NCI-H1048 (cell line): Measurements from ENCODE around the gene SLF2.

Experiments
- DNase-seq: peaks from one replicate; lab custom pipeline; 2025; lab: John Stamatoyannopoulos, UW

The SLF2 gene

DNA sequence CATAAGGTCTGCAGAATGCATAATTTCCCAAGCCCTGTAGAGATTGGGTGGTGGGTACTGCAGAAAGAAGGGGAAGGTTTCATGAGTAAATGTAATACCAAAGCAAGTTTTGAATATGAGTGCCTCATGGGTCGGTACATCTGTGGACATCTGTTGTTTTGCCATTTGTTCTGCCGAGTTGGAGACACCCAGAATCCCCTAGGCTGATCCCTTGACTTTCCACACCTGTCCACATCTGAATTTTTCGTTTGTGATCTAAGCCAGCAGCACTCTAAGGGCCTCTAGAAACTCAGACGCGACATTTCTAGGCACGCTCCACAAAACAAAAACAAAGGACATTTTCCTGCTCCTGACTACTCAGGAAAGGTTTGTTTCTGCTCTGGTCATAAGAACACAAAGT lies 11.7 kb upstream of the SLF2 start:
- DNase-seq, result no peak

DNA sequence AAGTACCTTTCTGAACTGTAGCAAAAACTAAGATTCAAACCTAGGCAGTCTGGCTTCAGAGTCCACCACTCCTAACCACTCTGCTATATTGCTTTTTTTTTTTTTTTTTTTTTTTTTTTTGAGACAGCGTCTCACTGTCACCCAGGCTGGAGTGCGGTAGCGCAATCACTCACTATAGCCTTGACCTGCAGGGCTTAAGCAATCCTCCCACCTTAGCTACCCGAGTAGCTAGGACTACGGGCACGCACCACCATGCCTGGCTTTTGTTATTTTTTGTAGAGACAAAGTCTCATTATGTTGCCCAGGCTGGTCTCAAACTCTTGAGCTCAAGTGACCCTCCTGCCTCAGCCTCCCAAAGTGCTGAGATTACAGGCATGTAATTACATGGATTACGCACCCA lies 10.1 kb upstream of the SLF2 start:
- DNase-seq, result no peak

DNA sequence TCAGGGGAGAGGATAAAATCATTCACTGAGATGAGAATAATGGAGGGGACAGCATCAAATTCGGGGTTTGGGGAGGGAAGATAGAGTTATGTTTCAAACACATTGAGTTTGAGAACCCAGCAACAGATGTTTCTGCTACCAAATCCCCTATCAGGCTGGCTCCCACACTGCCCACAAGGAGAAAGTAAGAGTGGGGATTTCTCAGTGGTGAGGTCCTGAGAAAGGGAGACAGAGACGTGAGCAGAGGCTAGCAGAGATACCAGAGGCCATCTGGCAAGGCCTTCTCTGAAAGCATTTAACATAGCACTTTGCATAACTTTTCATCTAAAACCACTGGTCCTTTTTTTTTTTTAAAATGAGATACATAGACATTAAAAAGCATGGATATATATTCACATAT lies 7.8 kb upstream of the SLF2 start:
- DNase-seq, result no peak

DNA sequence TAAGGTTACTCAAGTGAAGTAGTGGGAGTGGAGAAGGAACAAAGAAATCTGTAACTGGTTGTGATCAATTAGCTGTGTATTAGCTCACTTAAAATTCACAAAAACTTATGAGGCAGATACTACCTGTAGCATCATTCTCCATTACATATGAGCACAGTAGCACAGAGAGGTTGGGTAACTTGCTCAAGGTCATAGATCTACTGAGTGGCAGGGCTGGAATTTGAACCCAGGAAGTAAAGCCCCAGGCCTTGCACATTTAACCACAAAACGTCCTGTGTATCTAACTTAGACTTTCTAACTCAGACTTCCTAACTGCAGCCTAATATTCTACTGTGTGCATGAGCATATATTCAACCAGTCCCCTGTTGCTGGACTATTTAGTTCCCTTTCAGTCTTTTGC lies 5.6 kb upstream of the SLF2 start:
- no peak for DNase-seq

DNA sequence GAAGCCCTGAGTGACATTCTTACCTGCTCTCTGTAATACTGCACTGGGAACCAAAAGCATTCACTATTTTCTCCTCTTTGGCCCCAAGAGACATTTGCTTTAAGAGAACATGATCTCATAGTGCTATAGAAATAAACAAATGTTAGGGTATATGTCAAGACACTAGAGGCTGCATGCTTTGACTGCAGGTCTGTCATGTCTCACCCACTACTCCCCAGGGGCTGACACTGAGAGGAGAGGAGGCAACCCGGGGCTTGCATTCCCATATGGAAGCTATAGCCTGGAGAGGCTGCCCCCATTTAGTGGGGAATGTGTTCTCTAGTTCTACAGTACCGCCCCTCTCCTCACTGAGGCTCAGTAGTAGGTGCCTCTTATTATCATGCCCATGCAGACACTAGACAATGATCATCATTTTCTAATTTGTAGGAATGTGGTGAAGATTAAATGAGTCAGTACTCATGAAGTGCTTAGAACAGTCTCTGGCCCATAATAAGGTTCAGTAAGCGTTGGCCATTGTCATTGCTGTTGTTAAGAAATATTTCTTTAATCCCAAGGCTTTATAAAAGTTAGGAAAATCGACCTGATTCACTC lies 4.9 kb upstream of the SLF2 start:
- DNase-seq, result no peak

DNA sequence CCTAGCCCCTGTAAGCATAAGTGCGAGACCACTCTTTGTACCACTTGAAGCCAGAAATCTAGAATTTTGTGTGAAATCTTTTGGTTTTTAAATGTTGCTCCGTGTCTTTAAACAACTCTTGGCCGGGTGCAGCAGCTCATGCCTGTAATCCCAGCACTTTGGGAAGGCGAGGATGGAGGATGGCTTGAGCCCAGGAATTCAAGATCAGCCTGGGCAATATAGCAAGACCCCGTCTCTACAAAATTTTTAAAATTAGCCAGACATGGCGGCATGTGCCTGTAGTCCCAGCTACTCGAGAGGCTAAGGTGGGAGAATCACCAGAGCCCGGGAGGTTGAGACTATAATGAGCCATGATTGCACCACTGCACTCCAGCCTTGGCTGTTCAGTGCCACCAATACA lies 4.4 kb upstream of the SLF2 start:
- DNase-seq, result no peak

DNA sequence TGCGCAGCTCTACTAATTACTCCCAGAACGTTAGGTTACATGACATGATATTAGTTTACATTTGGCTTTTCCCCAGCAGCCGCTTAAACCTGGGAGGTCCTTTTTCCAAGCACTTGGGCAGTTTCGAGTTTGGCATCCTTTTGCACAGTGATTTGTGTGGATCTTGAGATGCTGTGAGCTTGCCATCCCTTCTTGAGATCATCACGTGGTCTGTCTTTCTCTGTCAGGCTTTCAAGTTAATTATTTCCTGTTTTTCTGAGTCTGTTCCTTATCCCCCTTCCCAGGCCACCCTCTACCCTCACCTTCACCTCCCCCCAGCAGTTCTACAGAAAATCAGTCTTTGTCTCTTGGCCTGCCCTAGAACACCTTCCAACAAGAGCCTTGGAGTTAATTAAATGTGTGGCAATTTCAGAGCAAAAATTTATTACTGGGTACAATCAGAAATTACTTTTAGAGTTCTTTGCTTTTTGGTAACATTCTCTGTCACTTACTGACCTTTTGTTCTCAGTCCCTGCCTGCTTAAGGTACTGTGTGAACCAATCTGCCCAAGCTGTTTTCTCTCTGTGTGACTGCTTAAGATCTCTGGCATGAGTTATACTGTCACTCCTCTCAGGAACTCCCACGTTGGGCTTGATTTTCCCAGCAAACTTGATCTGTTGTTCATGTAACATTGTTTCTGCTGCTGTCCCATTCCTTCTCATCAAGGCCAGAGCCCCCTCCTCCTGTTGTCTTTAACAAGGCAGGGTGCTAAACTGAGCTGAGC lies 3.1 kb upstream of the SLF2 start:
- DNase-seq, result no peak

DNA sequence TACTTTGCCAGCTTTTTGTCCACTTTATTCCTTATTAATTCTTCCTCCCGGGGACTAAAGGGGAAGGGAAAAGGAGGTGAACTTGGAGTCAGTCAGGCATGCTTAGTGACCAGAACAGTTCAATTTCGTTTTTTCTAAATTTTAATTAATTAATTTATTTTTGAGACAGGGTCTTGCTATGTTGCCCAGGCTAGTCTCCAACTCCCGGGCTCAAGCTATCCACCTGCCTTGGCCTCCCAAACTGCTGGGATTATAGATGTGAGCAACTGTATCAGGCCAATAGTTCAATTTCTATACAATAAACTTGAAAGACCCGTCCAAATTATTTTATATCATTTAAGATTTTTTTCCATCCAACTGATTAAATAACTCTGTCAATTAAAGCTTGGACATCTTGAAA lies 1.3 kb upstream of the SLF2 start:
- DNase-seq, result no peak

DNA sequence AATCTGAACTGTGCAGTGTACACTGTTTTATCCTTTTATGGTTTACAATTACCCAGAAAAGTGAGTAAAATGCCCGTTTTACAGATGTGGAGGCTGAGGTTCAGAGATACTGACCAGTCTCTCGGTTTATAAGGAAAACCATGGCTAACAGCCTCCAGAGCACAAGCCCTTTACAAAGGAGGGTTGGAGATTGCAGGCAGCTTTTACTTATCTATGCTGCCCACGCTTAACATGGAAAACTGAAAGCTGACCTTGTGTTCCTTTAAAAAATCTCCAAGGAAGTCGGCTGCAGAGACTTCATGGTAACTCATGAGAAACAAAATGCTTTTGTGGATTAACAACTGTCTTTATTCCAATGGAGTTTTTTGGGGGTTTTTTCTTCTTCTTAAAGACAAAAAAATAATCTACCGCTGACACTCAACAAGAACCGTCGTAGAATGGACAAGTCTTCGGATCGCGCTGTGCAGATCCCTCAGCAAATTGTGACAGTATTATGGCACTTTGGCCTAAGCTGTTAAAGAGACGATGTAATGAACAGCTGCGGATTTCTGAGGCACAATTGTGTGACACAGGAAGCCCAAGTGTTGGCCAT lies 654 bp upstream of the SLF2 start:
- no peak for DNase-seq

DNA sequence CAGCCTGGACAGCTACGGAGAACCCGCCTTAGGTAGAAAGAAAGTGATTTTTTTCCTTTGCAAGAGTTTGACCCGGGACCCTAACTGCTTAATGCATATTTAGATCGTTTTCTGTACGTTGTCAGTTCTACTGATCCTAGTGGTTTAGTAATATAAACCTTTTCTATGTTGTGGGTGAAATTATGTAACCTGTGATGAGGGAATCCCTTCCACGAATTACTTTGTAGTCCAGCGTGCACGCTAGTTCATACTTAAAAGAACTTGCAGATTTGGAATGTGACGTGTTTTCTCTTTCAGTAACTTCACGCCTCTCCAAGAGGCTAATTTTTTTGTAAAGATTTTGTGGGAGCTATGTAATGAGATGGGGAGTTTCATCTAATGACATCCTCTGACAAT lies 705 bp downstream of the SLF2 start:
- DNase-seq, result no peak

DNA sequence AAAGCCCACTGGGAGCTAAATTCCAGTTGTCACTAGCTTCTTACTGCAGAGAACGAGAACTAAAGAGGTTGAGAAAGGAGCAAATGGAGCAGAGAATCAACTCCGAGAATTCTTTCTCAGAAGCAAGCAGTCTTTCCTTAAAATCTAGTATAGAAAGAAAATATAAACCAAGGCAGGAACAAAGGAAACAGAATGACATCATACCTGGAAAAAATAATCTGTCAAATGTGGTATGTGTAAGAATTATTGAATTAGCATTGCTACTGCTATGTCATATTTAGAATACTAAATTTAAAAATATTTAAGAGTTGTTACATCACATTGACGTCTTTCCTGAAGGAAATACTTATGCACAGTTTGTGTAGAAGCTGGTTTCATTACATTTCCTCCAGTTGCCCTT lies 4.3 kb downstream of the SLF2 start:
- no peak for DNase-seq

DNA sequence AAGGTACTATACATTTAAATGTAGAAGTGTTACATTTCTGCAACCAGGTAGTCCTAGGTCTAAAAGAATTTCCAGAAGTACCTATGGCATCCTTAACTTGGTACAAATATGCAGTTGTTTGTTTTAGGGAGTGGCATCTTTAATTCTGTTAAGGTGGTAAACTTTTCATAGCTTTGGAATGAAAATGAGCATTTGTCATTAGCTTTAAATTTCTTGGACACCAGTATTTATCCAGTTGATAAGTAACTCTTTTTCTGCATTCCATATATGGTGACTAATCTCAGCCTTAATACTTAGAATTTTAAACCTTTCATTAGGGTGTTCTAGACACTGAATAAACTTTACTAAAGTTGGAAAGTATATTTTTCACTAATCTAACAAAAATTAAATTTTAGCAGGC lies 10.8 kb downstream of the SLF2 start:
- DNase-seq, result no peak

DNA sequence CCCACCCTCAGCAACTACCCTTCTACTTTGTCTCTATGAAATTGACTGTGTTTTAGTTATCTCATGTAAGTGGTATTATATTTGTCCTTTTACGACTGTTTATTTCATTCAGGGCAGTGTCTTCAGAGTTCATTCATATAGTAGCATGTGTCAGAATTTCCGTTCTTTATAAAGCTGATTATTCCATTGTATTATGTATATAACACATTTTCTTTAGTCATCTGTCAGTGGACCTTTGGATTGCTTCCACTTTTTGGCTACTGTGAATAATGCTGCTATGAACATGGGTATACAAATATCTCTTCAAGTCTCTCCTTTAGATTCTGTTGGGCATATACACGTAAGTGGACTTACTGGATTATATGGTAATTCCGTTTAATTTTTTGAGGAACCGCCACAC lies 14.5 kb downstream of the SLF2 start:
- DNase-seq, result no peak

DNA sequence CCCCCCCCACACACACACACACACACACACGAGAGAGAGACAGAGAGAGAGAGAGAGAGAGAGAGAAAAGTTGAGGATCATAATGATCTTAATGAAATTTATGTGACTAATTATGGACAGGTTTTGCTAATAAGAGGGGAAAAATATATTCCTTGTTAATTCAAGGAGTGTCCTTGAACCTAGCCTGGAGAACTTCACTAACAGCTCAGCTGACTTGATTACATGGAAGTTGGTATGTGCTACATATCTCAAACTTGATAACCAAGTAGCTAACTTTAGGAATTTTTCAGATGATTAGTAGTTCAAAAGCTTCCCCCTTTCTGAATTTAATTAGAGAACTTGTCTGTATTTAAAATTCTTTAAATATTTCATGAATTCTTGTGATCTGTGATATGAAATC lies 15.3 kb downstream of the SLF2 start:
- no peak for DNase-seq

DNA sequence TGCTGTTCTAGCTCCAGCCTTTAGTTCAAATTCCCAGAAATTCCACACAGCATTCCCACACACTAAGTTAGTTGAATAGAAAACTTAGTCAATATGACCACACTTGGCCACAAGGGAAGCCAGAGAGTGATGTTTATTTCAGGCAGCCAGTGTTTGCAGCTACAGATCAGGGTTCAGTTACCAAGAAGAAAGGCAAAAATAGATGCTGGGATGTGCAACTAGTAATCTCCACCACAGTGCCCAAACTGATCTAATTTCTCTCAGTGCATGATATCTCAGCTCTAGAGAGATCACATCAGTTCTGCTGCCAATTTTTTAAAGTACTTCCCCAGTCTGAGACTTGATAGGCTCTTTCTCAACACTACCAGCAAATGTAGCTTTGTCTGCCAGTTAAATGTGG lies 17.6 kb downstream of the SLF2 start:
- no peak for DNase-seq

DNA sequence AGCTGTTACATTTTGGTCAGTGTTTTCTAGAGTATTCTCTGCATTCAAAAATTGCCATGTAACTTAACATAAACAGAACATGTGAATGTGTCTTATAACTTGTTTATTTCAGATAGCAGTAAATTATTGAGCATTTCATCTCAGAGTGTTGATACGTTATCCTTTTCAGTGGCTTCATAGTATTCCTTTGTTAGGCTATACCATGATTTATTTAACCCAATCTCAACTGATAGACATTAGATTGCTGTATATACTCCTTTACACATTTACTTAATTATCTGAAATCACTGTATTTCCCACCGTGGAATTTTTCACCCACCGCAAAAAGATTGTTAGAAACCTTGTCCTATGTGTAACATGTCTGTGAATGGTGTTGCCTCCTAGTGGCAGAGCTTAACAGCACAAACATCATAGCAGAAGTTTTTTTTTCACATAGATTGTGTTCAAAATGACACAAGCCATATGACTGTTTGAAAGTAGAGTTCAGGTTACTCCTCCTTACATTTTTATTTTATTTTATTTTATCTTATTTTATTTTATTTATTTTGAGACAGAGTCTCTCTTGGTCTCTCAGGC lies 21.4 kb downstream of the SLF2 start:
- DNase-seq, result no peak

DNA sequence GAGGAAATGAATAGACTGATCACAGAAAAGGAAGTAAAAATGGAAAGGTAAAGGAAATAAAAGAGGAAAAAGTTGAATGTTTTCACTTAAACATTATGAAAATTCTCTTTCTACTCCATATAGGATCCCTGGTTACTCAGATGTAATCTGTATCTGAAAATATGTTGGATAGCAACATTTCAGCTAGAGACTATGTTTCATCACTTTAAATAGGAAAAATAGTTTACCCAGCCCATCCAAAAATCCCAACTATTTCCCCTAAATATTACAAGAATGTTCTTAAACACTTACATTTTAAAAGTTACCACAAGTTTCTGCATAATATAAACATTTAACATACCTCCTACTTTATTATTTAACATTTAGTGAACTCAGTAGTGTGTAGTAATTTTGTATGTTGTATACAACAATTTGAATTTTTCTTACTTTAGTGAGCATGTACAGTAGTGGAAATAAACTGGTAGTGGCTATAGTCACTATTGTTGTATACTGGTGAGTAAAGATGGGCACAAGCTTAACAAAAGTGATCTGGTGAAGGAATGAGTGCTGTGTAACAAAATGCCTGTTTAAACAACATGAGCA lies 27.1 kb downstream of the SLF2 start:
- no peak for DNase-seq

DNA sequence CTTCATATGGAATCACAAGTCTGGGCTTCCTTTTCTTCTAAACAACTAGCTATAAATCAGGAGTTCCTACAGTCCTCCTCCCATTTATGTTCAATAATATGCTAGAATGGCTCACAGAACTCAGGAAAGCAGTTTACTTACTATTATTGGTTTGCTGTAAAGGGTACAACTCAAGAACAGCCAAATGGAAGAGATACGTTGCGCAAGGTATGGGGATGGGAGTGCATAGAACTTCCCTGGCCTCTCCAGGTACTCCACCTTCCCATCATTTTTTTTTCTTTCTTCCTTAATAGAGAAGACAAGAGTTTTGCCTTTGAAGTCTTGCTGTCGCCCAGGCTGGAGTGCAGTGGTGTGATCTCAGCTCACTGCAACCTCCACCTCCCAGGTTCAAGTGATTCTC lies 29.5 kb downstream of the SLF2 start:
- DNase-seq, result no peak

DNA sequence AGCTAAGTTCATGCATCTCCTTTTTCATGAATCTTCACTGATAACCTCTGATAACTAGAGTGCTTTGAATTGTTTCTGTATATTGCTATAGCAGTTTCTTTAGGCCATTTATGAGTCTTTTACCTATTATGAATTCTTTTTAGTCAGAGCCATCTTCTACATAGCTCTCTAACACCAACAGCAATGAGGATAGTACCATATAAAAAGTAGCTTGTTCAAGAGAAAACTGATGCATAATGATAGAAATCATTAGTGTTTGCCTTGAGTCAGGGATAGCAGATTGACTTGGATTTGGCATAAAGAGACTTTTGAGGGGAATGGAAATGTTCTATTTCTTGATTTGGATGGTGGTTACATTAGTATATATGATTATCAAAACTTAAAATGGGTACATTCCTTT lies 30.7 kb downstream of the SLF2 start:
- DNase-seq, result no peak

DNA sequence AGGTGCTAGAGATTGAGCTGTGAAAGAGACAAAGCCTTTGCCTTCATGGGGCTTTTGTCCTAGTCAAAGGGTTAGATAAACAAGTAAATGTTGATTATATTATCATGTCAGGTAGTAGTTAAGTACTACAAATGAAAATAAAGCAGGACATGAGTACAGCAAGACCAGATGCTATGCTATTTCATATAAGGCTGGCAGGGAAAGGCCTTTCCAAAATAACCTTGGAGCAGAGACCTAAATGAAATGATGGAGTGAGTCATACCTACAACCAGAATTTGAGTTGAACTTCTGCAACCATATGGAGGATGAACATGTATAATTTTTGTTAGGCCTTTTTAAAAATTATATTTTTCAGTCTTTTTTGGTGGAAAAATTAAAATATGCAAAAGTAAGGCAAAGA lies 33.0 kb downstream of the SLF2 start:
- DNase-seq, result no peak

DNA sequence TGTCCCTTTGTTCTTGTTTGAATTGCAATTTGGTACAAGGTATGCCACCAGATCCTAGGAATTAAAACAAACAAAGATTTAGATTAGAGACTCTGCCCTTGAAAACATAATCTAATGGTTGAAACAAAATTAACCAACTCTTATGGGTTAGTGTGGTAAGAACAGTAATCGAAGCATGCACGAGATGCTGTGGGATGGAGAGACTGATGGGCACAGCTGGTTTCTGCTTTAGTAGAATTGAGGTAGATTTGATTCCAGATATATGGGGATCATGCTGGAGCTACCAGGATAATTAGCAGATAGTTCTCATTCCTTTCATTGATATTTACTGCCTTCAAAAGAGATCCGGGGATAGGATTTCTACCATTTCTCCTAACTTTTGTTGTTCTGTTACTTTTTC lies 36.2 kb downstream of the SLF2 start:
- no peak for DNase-seq

DNA sequence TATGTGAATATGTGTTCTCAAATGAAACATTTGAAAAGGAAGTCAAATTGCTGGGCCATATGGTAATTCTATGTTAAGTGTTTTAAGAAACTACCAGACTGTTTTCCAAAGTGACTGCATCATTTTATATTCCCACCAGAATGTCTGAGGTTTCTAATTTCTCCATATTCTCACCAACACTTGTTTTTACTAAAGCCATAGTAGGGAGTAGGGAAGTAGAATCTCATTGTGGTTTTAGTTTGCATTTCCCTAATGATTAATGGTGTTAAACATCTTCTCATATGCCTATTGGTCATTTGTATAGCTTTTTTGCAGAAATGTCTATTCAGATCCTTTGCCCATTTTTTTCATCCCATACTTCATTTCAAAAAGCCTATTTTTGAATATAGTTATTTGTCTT lies 47.5 kb downstream of the SLF2 start:
- no peak for DNase-seq
